ENCODE results near the gene ALPG. TPM values are rescaled to one million over a fixed set of nuclear protein-coding genes. Genes with fewer than 3 reads are reported as not detected.

ALPG gene
- total RNA-seq, 1 experiment from 2014 or later: 2.5 TPM

DNA sequence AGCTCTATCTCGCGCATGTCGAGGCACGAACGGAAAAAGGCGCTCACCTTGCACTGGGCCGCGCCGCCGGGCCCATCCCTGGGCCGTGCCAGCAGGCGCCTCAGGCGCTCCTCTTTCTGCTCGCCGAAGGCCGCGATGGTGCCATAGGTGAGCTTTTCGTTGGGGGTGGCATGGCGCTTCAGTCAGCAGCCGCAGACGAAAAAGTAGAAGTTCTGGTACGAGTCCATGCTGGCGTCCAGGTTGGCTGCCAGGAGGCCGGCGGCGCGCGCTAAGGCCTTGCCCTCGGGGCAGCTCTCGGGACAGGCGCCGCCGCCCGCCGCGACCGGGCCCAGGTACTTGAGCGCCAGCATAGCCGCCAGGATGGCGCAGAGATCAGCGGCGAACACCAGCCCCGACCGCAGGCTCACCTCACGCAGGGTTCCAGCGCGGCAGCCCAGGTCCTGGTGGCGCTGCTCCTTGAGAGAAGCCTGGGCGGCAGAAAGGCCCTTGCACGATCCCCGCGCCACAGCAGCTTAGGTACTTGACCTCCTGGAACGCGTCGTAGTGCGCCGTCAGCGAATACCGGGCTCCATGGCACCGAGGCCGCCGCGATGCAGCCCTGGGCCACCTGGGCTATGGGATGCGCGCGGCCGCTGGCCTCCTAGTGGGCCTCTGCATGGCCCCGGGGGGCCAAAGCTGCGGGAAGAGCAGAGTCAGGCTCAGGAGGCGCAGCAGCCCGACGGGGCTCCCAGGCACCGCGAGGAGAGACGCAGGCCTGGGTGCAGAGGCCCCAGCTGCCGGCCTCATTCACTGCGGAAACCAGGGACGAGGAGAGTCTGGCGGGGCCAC is 12.8 kb downstream of the ALPG start:
- no peaks in the 10 kb centered on the region for H3K4me1 ChIP-seq
- peaks cover 4% of the 10 kb centered on the region for H3K36me3 Mint-ChIP-seq (ENCODE audit: insufficient read depth, unreplicated experiment)
- no peaks in the 10 kb centered on the region for H3K4me1 Mint-ChIP-seq (ENCODE audit: low read depth, unreplicated experiment)
- TF ChIP-seq, protein P1, sequence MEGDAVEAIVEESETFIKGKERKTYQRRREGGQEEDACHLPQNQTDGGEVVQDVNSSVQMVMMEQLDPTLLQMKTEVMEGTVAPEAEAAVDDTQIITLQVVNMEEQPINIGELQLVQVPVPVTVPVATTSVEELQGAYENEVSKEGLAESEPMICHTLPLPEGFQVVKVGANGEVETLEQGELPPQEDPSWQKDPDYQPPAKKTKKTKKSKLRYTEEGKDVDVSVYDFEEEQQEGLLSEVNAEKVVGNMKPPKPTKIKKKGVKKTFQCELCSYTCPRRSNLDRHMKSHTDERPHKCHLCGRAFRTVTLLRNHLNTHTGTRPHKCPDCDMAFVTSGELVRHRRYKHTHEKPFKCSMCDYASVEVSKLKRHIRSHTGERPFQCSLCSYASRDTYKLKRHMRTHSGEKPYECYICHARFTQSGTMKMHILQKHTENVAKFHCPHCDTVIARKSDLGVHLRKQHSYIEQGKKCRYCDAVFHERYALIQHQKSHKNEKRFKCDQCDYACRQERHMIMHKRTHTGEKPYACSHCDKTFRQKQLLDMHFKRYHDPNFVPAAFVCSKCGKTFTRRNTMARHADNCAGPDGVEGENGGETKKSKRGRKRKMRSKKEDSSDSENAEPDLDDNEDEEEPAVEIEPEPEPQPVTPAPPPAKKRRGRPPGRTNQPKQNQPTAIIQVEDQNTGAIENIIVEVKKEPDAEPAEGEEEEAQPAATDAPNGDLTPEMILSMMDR (IDR thresholded peaks at IDR 0.05; ENCODE audit: insufficient read depth in 1 of 2, low read depth in 1 of 2, low read length in 1 of 2, severe bottlenecking in 1 of 2, unreplicated experiment in 1 of 2): no peak
- no peaks in the 10 kb centered on the region for H3K27me3 Mint-ChIP-seq (ENCODE audit: insufficient read depth, unreplicated experiment)
- no peak for DNase-seq
- H3K36me3 ChIP-seq (ENCODE audit: control insufficient read depth, insufficient read depth, low read length): no peaks in the 10 kb centered on the region
- H3K9me3 Mint-ChIP-seq (ENCODE audit: unreplicated experiment): peaks cover 11% of the 10 kb centered on the region
- BruUV-seq (replicated peaks): no TSS peak
- ChIA-PET CTCF (no interaction called here), POLR2A (no interaction called here)
- no peak overlapping the region for H3K4me3 ChIP-seq (ENCODE audit: low read depth, low read length)
- H3K9me3 ChIP-seq: no peaks in the 10 kb centered on the region
- H3K27me3 ChIP-seq (replicated peaks; ENCODE audit: control insufficient read depth, insufficient read depth, low read length): no peaks in the 10 kb centered on the region
- intact Hi-C loops (cut with micrococcal nuclease; ENCODE audit: unreplicated experiment): loop anchor here (5.0 kb wide), 1 partner anchor 32 kb away; no protein-coding TSS in a partner anchor
- no peak overlapping the region for H3K27ac Mint-ChIP-seq (ENCODE audit: unreplicated experiment)
- H3K4me3 Mint-ChIP-seq (ENCODE audit: unreplicated experiment): peak overlapping the region; percentile 69

DNA sequence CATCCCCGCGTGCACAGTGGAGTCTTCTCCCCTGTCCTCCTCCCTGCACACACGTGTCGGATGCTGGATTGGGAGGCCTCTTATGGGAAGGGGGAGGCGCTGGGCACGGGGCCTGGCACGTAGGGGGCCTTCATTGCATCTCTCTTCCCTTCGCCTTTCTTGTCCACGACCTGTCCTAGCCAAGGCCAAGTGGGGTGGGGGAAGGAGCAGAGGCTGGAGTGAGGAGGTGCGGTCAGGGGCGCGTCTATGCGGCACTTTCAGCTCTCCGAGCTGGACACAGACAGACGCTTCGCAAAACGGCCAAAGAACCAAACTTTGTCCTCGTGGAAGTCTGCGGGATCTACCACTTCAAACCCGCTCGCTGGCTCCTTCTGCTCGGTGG is 13.4 kb downstream of the ALPG start:
- TF ChIP-seq, protein P1 (IDR thresholded peaks at IDR 0.05; ENCODE audit: insufficient read depth in 1 of 2, low read depth in 1 of 2, low read length in 1 of 2, severe bottlenecking in 1 of 2, unreplicated experiment in 1 of 2): no peak
- ChIA-PET POLR2A (no interaction called here), CTCF (no interaction called here)
- Histone ChIP-seq H3K27me3 (replicated peaks; ENCODE audit: control insufficient read depth, insufficient read depth, low read length) (no peaks in the 10 kb centered on the region), H3K4me3 (ENCODE audit: low read depth, low read length) (peak overlapping the region; percentile 20), H3K4me1 (no peaks in the 10 kb centered on the region), H3K36me3 (ENCODE audit: control insufficient read depth, insufficient read depth, low read length) (no peaks in the 10 kb centered on the region), H3K9me3 (no peaks in the 10 kb centered on the region)
- BruUV-seq (replicated peaks): no TSS peak
- Mint-ChIP-seq H3K4me1 (ENCODE audit: low read depth, unreplicated experiment) (no peaks in the 10 kb centered on the region), H3K4me3 (ENCODE audit: unreplicated experiment) (peak overlapping the region; percentile 66), H3K27me3 (ENCODE audit: insufficient read depth, unreplicated experiment) (no peaks in the 10 kb centered on the region), H3K27ac (ENCODE audit: unreplicated experiment) (no peak overlapping the region), H3K36me3 (ENCODE audit: insufficient read depth, unreplicated experiment) (peaks cover 4% of the 10 kb centered on the region), H3K9me3 (ENCODE audit: unreplicated experiment) (peaks cover 11% of the 10 kb centered on the region)
- intact Hi-C loops (cut with micrococcal nuclease; ENCODE audit: unreplicated experiment): loop anchor here (5.0 kb wide), 1 partner anchor 33 kb away; no protein-coding TSS in a partner anchor
- no peak for DNase-seq

DNA sequence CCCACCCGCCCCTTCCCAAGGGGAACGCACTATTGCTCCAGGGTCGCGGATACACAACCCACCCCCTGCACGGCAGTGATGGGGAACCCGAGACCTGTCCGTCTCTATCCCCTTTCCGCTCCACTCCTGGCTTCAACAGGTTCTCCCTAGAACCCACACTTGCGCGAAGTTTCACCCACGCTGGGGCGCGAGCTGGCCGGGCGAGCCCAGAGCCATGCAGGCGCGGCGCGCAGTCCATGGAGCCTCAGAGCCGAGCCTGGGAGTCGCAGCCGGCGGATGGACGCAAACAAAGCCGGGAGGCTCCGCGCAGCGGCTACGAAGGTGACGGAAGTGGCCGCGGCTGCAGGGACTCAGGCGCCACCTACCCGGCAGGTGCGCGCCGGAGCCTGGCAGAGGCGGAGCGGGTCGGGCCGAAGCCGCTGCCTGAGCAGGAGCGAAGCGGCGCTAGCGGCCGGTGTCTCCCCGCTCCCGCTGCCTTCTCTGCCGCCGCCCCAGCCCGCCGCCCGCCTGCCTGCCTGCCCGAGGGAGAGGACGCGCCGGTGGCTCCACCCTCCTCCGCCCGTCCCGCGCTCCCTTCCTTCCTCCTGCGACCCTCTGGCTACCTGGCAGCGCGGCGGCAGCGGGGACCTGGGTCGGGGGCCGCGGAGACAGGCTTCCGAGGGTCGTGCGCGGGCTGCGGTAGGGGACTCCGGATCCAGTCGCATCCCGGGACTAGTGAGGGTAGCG is 14.0 kb downstream of the ALPG start:
- no TSS peak for BruUV-seq (replicated peaks)

More for the DNA sequence above, 14.0 kb downstream of the ALPG start:
- intact Hi-C loops (cut with micrococcal nuclease; ENCODE audit: unreplicated experiment): loop anchor here (5.0 kb wide), 1 partner anchor 33 kb away; no protein-coding TSS in a partner anchor
- H3K9me3 Mint-ChIP-seq (ENCODE audit: unreplicated experiment): peaks cover 11% of the 10 kb centered on the region
- no peaks in the 10 kb centered on the region for H3K27me3 ChIP-seq (replicated peaks; ENCODE audit: control insufficient read depth, insufficient read depth, low read length)
- DNase-seq: peak; percentile 50 to 64
- ChIA-PET CTCF (no interaction called here), POLR2A (no interaction called here)
- H3K27me3 Mint-ChIP-seq (ENCODE audit: insufficient read depth, unreplicated experiment): no peaks in the 10 kb centered on the region
- no peaks in the 10 kb centered on the region for H3K4me1 Mint-ChIP-seq (ENCODE audit: low read depth, unreplicated experiment)
- peak overlapping the region; percentile 66 for H3K4me3 Mint-ChIP-seq (ENCODE audit: unreplicated experiment)
- H3K9me3 ChIP-seq: no peaks in the 10 kb centered on the region
- peaks cover 4% of the 10 kb centered on the region for H3K36me3 Mint-ChIP-seq (ENCODE audit: insufficient read depth, unreplicated experiment)
- no peaks in the 10 kb centered on the region for H3K4me1 ChIP-seq
- H3K36me3 ChIP-seq (ENCODE audit: control insufficient read depth, insufficient read depth, low read length): no peaks in the 10 kb centered on the region
- H3K4me3 ChIP-seq (ENCODE audit: low read depth, low read length): peak overlapping the region; percentile 20
- TF ChIP-seq, protein P1 (IDR thresholded peaks at IDR 0.05; ENCODE audit: insufficient read depth in 1 of 2, low read depth in 1 of 2, low read length in 1 of 2, severe bottlenecking in 1 of 2, unreplicated experiment in 1 of 2): no peak
- H3K27ac Mint-ChIP-seq (ENCODE audit: unreplicated experiment): no peak overlapping the region

Data from Caco-2 (cell line).